ENCODE results near the gene DNAJB2.
"Not testable (repeated sequence)": the region's sequence is repeated elsewhere in the genome, so short reads cannot be mapped to it uniquely, and the experiment has no call there.

DNAJB2 gene

GRCh38 chr2:219284501-219285372, 5.6 kb downstream of the DNAJB2 start:
- no peak for DNase-seq (ENCODE audit: low read depth in 1 of 2, low spot score in 1 of 2)

GRCh38 chr2:219285373-219285735, 6.2 kb downstream of the DNAJB2 start:
- DNase-seq (ENCODE audit: low read depth in 1 of 2, low spot score in 1 of 2), result no peak

GRCh38 chr2:219285894-219286425, 6.8 kb downstream of the DNAJB2 start:
- DNase-seq (ENCODE audit: low read depth in 1 of 2, low spot score in 1 of 2), result no peak

DNA sequence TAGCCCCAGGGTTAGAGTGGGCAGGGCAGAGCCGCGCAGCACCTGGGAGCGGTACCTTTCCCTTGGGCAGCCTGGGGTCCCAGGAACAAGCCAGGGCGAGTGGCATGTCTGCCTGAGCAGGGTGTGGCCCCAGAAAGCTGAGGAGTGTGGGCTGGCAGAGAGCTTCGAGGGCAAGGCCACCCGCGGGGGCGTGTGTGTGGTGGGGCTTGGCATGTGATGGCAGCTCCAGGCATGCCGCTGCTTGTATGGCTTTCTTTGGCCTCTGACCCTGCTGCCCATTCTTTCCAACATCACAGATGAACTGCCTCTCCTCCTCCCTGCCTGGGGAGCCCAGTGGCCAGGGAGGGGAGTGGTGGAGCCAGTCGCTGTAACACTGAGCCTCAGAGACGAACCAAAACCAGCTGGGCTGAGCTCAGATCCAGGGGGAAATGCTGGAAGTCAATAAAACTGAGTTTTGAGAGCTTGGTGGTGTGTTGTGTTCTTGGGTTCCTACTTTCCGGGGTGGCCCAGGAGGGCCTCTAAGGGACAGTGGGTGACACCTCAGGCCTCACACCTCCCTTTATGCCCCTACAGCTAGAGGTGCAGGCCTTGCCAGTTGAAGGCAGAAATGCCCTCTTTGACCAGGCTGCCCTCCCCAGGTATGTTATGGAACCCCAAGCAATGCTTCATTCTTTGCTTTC, 7.4 kb downstream of the DNAJB2 start:
- no peak for DNase-seq (ENCODE audit: low read depth in 1 of 2, low spot score in 1 of 2)

GRCh38 chr2:219287116-219287440, 7.9 kb downstream of the DNAJB2 start:
- not testable (repeated sequence) for DNase-seq (ENCODE audit: low read depth in 1 of 2, low spot score in 1 of 2)

DNA sequence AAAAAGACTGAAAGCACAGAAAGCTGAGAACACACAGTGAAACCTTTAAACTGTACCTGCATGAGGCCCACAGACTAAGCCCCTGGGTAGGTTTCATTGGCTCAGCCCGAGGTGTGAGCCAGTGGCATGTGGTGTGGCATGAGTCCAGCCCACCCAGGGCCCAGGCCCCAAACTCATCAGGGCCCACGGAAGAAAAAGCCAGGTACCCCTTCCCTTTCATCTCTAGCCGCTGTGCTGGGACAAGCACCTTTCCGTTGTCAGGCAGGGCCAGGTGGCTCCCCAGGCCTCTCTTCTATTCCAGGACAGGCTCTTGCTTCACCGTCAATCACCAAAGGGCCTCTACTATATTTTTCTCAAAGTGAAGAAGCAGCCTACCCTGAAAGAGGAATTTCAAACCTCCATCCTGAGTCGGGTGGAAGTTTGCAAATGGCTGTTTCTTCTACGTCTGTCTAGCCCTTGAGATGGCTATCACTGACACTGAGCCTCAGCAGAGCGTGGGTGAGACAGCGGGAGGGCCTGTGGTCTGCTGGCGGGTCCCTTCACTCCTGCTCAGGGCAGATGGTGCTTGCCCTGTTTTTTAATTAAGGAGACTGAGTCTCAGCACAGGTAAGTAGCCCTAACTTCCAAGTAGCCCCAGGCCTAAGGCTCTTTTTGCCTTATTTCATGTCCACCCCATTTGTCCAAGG, 8.6 kb downstream of the DNAJB2 start:
- no peak for DNase-seq (ENCODE audit: low read depth in 1 of 2, low spot score in 1 of 2)

DNA sequence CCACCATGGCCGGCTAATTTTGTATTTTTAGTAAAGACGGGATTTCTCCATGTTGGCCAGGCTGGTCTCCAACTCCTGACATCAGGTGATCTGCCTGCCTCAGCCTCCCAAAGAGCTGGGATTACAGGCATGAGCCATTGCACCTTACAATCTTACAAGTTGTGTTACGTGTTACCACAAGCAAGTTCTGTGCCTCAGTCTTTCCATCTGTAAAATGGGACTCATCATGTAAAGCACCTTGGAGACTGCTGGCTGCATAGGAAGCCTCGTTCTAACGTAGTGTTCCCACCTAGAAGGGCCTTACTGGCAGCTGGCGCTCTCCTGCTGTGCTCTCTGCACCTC, 10.0 kb downstream of the DNAJB2 start:
- no peak for DNase-seq (ENCODE audit: low read depth in 1 of 2, low spot score in 1 of 2)

GRCh38 chr2:219289537-219290361, 10.6 kb downstream of the DNAJB2 start:
- no peak for DNase-seq (ENCODE audit: low read depth in 1 of 2, low spot score in 1 of 2)

DNA sequence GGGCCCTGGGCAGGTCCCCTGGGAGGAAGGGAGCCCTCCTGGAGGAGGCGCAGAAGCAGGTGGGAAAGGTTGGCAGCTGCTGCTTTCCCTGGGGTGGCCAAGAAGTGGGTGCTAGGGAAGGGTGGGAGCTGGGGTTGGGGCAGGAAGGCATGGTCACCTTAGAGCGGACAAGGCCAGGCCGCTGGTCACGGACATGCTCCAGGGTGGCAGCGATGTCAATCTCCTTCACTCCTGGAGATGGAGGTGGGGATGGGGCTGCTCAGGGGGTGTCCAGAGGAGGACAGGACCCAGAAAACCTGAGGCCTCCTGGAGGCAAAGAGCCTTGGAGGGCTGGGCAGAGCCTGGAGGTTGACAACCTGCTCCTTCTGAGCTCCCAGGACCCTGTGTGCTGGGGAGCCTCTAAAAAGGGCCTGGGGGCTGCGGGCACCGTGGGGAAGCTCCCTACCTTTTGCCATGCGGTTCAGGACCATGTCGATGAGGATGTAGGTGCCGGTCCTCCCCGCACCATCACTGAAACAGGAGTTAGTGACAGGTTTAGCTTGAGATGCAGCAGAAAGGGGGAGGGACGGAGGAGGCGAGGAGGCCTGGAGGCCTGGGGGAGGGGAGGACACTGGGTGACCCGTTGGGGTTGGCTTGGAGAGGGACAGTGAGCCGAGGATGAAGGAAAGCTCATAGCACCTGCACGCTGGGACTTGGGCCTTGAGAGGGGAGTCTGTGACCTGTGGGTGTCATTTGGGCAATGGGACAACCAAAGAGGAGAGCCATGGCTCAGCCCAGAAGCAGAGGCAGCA, 11.4 kb downstream of the DNAJB2 start:
- DNase-seq (ENCODE audit: low read depth in 1 of 2, low spot score in 1 of 2), result no peak

DNA sequence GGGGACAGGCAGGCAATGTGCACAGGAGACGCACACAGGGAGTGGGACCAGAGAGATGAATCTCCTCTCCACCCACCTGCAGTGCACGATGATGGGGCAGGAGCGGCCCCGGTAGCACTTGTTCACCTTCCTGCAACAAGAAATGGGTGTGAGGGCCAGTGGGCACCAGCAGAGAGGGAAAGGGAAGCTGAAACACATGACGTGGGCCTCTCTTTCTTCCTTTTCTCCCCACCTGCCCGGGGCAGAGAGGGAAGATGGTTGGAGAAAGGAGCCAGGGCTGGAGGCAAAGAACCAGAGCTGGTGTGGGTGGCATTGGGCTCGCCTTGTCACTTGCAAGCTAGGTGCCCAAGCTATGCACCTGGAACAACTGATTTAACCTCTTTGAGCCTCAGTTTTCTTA, 12.2 kb downstream of the DNAJB2 start:
- DNase-seq (ENCODE audit: low read depth in 1 of 2, low spot score in 1 of 2), result no peak

GRCh38 chr2:219291910-219292490, 12.8 kb downstream of the DNAJB2 start:
- no peak for DNase-seq (ENCODE audit: low read depth in 1 of 2, low spot score in 1 of 2)

DNA sequence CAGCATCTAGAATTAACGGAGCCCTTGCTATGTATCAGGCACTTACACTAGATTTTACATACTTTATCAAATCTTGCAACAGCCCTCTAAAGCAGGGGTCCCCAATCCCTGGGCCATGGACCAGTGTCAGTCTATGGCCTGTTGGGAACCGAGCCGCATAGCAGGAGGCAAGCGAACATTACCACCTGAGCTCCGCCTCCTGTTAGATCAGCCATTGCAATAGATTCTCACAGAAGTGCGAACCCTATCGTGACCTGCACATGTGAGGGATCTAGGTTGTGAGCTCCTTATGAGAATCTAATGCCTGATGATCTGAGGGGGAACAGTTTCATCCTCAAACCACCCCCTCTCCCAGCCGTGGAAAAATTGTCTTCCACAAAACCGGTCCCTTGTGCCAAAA, 13.4 kb downstream of the DNAJB2 start:
- no peak for DNase-seq (ENCODE audit: low read depth in 1 of 2, low spot score in 1 of 2)

DNA sequence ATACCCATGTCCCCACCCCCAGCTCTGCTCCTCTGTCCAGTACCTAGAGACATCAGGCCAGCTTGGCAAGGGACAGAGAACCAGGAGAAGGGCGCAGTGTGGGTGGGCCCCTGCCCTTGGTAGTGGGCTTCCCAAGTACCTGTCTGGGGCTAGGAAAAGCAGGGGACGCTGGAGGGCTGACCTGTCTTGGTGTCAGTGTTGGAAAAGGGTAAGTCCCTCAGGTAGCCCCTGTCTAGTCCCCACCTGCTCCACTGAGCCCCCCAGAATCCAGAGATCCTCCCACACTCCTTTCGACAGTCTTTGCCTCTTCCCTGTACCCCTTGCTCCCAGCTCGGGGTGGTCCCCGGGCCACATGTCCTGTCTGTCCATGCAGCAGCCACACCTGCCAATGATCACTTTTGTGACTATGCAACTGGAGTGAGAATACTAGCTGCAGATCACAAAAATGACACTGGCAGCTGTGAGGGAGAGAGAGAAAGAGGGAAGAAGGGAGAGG, 14.6 kb downstream of the DNAJB2 start:
- DNase-seq (ENCODE audit: low read depth in 1 of 2, low spot score in 1 of 2), result no peak

DNA sequence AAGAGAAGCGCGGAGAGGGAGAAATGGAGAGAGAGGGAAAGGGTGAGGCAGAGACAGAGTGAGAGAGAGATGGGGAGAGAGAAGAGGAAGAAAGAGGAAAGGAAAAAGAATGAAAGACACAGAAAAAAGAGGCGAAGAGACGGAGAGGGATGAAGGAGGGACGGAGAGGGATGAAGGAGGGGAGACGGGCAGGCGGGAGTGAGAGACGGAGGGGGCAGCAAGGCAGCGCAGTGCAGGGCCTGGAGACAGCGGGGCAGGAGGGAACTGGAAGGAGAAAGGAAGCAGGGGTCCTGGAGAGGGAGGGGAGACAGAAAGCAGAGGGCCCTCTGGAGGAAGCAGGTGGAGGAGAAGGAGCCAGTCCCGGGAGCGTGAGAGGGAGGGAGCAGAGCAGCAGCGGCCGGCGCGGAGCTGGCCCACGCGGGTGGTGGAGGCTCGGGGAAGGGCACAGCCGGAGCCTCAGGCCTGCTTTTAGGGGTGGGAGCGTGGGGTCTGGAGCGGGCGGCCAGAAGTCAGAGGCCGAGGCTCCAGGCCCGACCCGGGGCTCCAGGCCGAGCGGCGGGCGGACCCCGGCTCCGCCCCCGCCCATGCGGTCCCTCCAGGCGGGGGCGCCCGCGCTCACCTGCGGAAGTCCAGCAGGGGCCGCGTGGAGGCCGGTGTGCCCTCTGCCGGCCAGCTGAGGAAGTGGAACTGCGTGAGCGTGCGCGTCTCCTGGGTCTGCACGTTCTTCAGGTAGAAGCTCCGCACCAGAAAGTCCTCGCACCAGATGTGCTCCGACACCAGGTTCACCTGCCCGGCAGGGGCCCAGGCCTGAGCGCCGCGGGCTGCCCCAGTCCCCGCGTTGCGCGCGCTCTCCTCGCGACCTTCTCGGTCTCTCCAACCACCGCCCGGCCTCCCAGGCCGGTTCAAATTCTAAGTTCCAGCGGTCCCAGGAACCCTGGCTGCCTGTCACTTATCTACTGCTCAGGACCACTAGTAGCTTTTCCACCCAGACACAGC, 15.5 kb downstream of the DNAJB2 start:
- peak; percentile 81 to 84 for DNase-seq (ENCODE audit: low read depth in 1 of 2, low spot score in 1 of 2)

DNA sequence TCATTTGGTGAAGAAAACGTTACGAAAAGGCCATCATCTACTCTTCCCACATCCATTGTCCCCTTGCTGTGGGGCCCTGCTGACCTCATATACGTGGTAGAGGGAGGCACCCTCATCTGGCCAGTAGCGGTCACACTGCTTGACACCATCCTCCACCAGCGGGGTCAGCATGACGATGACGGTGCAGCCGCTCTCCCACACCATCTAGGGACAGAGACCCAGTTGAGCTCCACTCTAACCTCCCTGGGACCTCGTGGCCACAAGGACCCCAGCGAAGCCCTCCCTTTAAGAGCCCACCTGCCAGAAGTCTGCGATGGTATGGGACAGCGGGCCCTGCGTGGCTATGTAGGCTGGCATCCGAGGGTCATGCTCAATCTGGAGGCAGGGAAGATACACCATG, 17.0 kb downstream of the DNAJB2 start:
- no peak for DNase-seq (ENCODE audit: low read depth in 1 of 2, low spot score in 1 of 2)

- no peak for DNase-seq (ENCODE audit: low read depth in 1 of 2, low spot score in 1 of 2)
Observed at GRCh38 chr2:219296631-219297391, 17.6 kb downstream of the DNAJB2 start.

- DNase-seq (ENCODE audit: low read depth in 1 of 2, low spot score in 1 of 2), result no peak
Observed at GRCh38 chr2:219297766-219298456, 18.7 kb downstream of the DNAJB2 start.

All from activated CD4-positive, alpha-beta T cell treated with anti-CD3 and anti-CD28 coated beads, Interleukin-2, amount 50 U/mL, for 24 hours (primary cell).